Keratinocyte (primary cell): Measurements from ENCODE around the gene CD164L2. TPM values are rescaled to one million over a fixed set of nuclear protein-coding genes. Genes with fewer than 3 reads are reported as not detected.

Source experiments
- DNase-seq: peaks from one replicate; pipeline ENCODE4 v3.0.0-alpha.2; 2011; ENCODE audit warnings: low read depth, missing footprints, low spot score
- FAIRE-seq: peaks from 2 replicates; lab custom pipeline; 2011; peaks lifted over from hg19 to GRCh38; lab: Jason Lieb, UNC
- H2AFZ ChIP-seq: 2 replicates; pipeline ENCODE4 v1.6.0; 2012; ENCODE audit warnings: low read length, control low read depth, inconsistent platforms; ENCODE audit not compliant: control insufficient read depth
- H3K27ac ChIP-seq: 2 replicates; pipeline ENCODE4 v1.5.1; 2011; ENCODE audit warnings: low read length; ENCODE audit not compliant: control insufficient read depth, insufficient read depth
- H3K27me3 ChIP-seq: 3 replicates; pipeline ENCODE4 v1.6.0; 2011; ENCODE audit warnings: low read length; ENCODE audit not compliant: control insufficient read depth, insufficient read depth; ENCODE audit errors: extremely low read depth
- H3K36me3 ChIP-seq, 2 experiments: 2 replicates in 1 of 2; 3 replicates in 1 of 2; pipeline ENCODE4 v1.5.1; 2011; ENCODE audit warnings: low read length in 2 of 2, mild to moderate bottlenecking in 1 of 2; ENCODE audit not compliant: control insufficient read depth in 2 of 2, insufficient read depth in 2 of 2; ENCODE audit errors: extremely low read depth in 1 of 2
- H3K4me1 ChIP-seq: 3 replicates; pipeline ENCODE4 v1.5.1; 2011; ENCODE audit warnings: low read length; ENCODE audit not compliant: control insufficient read depth, insufficient read depth; ENCODE audit errors: extremely low read depth
- H3K4me2 ChIP-seq: 3 replicates; pipeline ENCODE4 v1.6.0; 2011; ENCODE audit warnings: low read depth, low read length; ENCODE audit not compliant: control insufficient read depth, insufficient read depth; ENCODE audit errors: extremely low read depth
- H3K4me3 ChIP-seq, 3 experiments: fragments of 200-600 bp in 1 of 3; sonication (generic) in 1 of 3; 2 replicates in 2 of 3; 3 replicates in 1 of 3; pipeline ENCODE4 v1.5.1; 2011 to 2016; ENCODE audit warnings: low read length in 3 of 3, mild to moderate bottlenecking in 3 of 3, control low read depth in 2 of 3, inconsistent platforms in 1 of 3, low read depth in 1 of 3, mixed read lengths in 1 of 3, mixed run types in 1 of 3, moderate library complexity in 1 of 3; ENCODE audit not compliant: control insufficient read depth in 2 of 3, insufficient read depth in 2 of 3; ENCODE audit errors: extremely low read depth in 1 of 3
- H3K79me2 ChIP-seq: 2 replicates; pipeline ENCODE4 v1.6.0; 2012; ENCODE audit warnings: low read length; ENCODE audit not compliant: control insufficient read depth, insufficient read depth
- H3K9ac ChIP-seq: 3 replicates; pipeline ENCODE4 v1.6.0; 2011; ENCODE audit warnings: low read length; ENCODE audit not compliant: control insufficient read depth, insufficient read depth; ENCODE audit errors: extremely low read depth
- H3K9me1 ChIP-seq: 3 replicates; pipeline ENCODE4 v1.6.0; 2011; ENCODE audit warnings: low read length; ENCODE audit not compliant: control insufficient read depth, insufficient read depth; ENCODE audit errors: extremely low read depth
- H3K9me3 ChIP-seq: 2 replicates; pipeline ENCODE4 v1.5.1; 2012; ENCODE audit warnings: low read depth, low read length; ENCODE audit not compliant: control insufficient read depth
- H4K20me1 ChIP-seq: 3 replicates; pipeline ENCODE4 v1.6.0; 2011; ENCODE audit warnings: low read length; ENCODE audit not compliant: control insufficient read depth, insufficient read depth; ENCODE audit errors: extremely low read depth
- CTCF ChIP-seq, 3 experiments: IDR thresholded peaks in 1 of 3; conservative IDR thresholded peaks in 1 of 3; optimal IDR thresholded peaks in 1 of 3; 2 replicates in 2 of 3; 3 replicates in 1 of 3; pipeline versions ENCODE3 to v1.5.1; 2011; ENCODE audit warnings: low read length in 3 of 3, mild to moderate bottlenecking in 3 of 3, moderate library complexity in 2 of 3, control low read depth in 1 of 3, inconsistent platforms in 1 of 3; ENCODE audit not compliant: insufficient read depth in 2 of 3; ENCODE audit errors: extremely low read depth in 1 of 3
- EZH2 ChIP-seq: IDR thresholded peaks from one replicate; pipeline ENCODE4 v1.6.1; 2012; ENCODE audit warnings: inconsistent platforms, mild to moderate bottlenecking, low read length, moderate library complexity
- dilution Hi-C: fragments of 300-500 bp; cut with MboI; formaldehyde crosslinking; loops from one replicate; pipeline ENCODE4 v1.7.0; 2020; ENCODE audit warnings: low sequenced_read_pairs; ENCODE audit not compliant: extremely low pct_ligation_motif_present
- polyA plus RNA-seq, 5 experiments: library from polyadenylated mRNA; depleted of rRNA in 3 of 5; stranded (reverse) in 3 of 5; stranded (forward) in 1 of 5; unstranded in 1 of 5; fragments of >200 nt; gene quantifications; 1 replicate in 1 of 5; 2 replicates in 3 of 5; 3 replicates in 1 of 5; pipeline versions ENCODE4 v1.2.1 to v1.2.3, GENCODE V29; 2011 to 2012; ENCODE audit warnings: missing spikeins in 2 of 5, low read depth in 1 of 5, low replicate concordance in 1 of 5

Gene CD164L2
- polyA plus RNA-seq, 1 donor (not counting 4 experiments of a cell fraction or from before 2014, with no cell fraction given), result 2.7 TPM

- Histone ChIP-seq H3K79me2 (no peaks in the 10 kb centered on the region), H2AFZ (no peak overlapping the region), H3K36me3 (peaks cover 6 to 26% of the 10 kb centered on the region in 2 experiments), H3K4me3 (no peak overlapping the region), H4K20me1 (no peaks in the 10 kb centered on the region), H3K4me2 (no peak overlapping the region), H3K4me1 (peaks cover 42% of the 10 kb centered on the region), H3K9me3 (no peaks in the 10 kb centered on the region), H3K9me1 (no peaks in the 10 kb centered on the region), H3K27me3 (no peaks in the 10 kb centered on the region), H3K27ac (no peak overlapping the region), H3K9ac (peak overlapping the region; percentile 18)
- TF ChIP-seq CTCF (optimal IDR thresholded peaks at IDR 0.05 in 1 of 3, IDR thresholded peaks at IDR 0.05 in 1 of 3, conservative IDR thresholded peaks at IDR 0.05 in 1 of 3; ENCODE audit: extremely low read depth in 1 of 3, insufficient read depth in 2 of 3, low read length in 3 of 3), result no peak
- DNase-seq, result peak; percentile 58
- FAIRE-seq, result peak; percentile 72
- dilution Hi-C loops, result loop anchor here (25.0 kb wide), 1 partner anchor 182 kb away; no protein-coding TSS in a partner anchor
These were observed 21.9 kb upstream of the CD164L2 start for GRCh38 chr1:27405074-27405473.

DNA sequence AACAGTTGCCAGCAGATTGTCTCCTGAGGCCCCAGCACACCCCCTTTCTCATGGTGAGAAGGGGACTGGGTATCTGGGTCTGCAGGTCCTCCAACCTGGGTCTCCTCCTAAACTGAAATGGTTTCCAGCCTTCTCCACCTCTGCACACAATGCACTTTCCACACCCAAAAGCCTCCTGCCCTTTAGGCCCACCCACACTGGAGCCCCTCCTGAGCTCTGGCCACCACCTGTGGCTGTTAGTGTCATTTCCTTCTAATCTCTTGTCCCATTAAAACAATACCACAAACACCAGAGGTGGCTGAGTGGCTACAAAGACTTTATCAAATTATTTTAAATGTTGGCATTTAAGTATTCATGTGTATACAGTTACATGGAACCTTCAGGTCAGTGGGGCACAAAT lies 20.8 kb upstream of the CD164L2 start:
- dilution Hi-C loops, result loop anchor here (25.0 kb wide), 1 partner anchor 183 kb away; no protein-coding TSS in a partner anchor
- Histone ChIP-seq H3K9me3 (no peaks in the 10 kb centered on the region), H3K27ac (no peak overlapping the region), H2AFZ (no peak overlapping the region), H3K4me3 (no peak overlapping the region), H4K20me1 (no peaks in the 10 kb centered on the region), H3K79me2 (no peaks in the 10 kb centered on the region), H3K36me3 (peaks cover 6 to 21% of the 10 kb centered on the region in 2 experiments), H3K27me3 (no peaks in the 10 kb centered on the region), H3K9me1 (no peaks in the 10 kb centered on the region), H3K9ac (peak overlapping the region; percentile 22), H3K4me1 (peaks cover 42% of the 10 kb centered on the region), H3K4me2 (peak overlapping the region; percentile 56)
- FAIRE-seq (no peak), DNase-seq (no peak)
- no peak for TF ChIP-seq EZH2
- no peak for TF ChIP-seq CTCF (optimal IDR thresholded peaks at IDR 0.05 in 1 of 3, IDR thresholded peaks at IDR 0.05 in 1 of 3, conservative IDR thresholded peaks at IDR 0.05 in 1 of 3; ENCODE audit: extremely low read depth in 1 of 3, insufficient read depth in 2 of 3, low read length in 3 of 3)
